ENCODE measurements around the gene OPCML.

- TF ChIP-seq RFX5 (IDR thresholded peaks at IDR 0.05; ENCODE audit: low read depth, low read length), result no peak
- TF ChIP-seq ZNF121 (CRISPR knock-in tag; IDR thresholded peaks at IDR 0.05), result no peak
- TF ChIP-seq CTCF (CRISPR knock-in tag; IDR thresholded peaks at IDR 0.05), result no peak
- TF ChIP-seq PHB2 (IDR thresholded peaks at IDR 0.05; ENCODE audit: partially characterized antibody), result no peak
- TF ChIP-seq ESRRA (CRISPR knock-in tag; IDR thresholded peaks at IDR 0.05; ENCODE audit: low read depth), result no peak
- no peak for TF ChIP-seq SUZ12 (IDR thresholded peaks at IDR 0.05; ENCODE audit: low read depth, low read length)
- no peak for TF ChIP-seq KAT7 (CRISPR knock-in tag; IDR thresholded peaks at IDR 0.05; ENCODE audit: borderline replicate concordance)
- no peak for TF ChIP-seq FOXK2 (IDR thresholded peaks at IDR 0.05)
- TF ChIP-seq ZNF670 (CRISPR knock-in tag; IDR thresholded peaks at IDR 0.05; ENCODE audit: borderline replicate concordance), result no peak
- TF ChIP-seq ZBTB7A (CRISPR knock-in tag; IDR thresholded peaks at IDR 0.05), result no peak
- no peak for TF ChIP-seq E2F1 (CRISPR knock-in tag; IDR thresholded peaks at IDR 0.05)
These were observed 1004.1 kb downstream of the OPCML start for GRCh38 chr11:132528181-132528580.

Data from HepG2 (cell line).